NCI-H345 (cell line): ENCODE data around the gene SPINK7.

Experiments used
- DNase-seq: peaks from one replicate; lab custom pipeline; 2025; lab: John Stamatoyannopoulos, UW

SPINK7 gene

DNA sequence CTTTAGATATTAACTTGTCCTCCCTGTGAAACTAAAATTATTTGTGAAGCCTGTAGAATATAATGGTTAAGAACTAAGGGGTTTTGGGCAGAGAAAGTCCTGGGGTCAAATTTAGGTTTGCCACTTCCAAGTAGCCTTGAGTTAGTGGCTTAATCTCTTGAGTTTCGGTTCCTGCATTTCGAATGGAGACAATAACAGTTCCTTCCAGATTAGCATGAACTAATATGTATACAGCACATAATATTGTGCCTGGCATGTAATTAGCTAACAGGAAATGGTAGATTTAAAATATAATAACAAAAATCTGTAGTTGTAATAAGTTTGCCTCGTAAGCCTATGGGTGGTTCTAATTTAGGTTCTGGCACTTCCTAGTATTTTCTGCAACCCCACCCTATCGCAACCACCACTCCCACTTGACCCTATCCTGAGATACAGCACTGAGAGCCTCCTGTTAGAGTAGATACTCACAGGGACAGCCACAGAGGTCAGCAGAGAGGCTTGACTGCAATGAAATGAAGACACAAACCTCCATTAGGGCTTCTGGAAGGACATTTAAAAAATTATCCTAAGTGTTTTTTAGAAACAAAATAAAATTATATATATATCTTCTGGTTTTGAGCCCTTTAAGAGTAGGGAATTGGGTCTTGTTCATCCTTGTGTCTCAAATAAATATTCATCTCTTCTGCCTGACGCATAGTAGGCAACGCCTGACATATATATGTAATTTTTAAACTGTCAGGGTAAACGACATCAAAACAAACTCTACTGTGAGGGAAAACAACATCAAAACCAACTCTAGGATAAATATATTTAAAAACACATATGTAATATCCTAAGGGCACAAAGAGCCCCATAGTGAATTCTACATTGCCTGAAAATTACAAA, 31.6 kb downstream of the SPINK7 start:
- DNase-seq: no peak

DNA sequence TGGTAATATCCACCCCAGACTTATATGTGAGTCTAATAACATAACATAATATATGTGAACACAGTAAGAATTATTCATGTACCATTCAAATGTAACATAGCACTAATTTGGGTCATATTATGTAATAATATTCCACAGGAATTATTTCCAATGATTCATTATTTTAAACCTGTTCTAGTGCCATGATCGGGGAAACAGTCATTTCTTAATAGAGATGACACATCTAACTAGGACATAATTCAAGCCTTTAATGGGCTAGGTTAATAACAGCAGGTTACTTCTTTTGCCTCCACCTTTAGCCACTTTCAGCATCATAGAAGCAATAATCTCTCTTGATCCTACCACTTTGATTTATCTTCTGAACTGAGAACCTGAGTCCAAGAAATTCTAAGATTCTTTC, 35.5 kb downstream of the SPINK7 start:
- DNase-seq: no peak

DNA sequence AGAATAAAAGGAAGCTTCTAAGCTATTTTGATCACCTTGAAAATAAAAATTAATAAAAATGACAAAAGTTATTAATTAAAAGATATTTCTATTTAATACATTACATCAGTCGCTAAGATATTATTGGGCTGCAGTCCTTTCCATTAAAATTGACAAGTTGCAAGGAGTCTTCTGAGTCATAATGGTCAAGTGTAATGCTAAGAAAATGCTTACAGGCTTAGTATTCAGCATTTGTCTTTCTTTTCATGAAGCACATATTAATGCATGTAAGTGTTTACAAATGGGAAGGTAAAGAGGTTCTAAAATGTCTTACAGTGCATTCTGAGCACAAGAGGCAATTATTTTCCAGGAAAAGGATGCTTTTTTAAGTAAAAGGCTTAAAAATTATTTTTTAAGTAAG, 40.5 kb downstream of the SPINK7 start:
- no peak for DNase-seq

DNA sequence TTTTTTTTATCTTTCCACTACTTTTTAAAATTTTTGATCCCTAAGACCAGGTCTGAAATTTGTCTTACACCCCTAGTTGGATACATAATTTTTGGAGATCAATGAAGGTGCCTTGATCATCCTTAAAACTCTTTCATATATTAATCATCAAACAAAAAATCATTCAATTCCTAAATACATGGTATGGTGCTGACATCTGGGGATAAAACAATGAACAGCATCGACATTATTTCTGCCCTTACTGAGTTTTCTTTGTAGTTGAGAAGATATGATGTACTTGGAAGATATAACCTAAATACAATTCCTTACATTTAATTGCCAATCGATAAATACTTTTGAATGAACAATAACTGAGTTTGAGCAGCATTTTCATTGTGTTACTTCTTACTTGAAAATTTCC, 41.4 kb downstream of the SPINK7 start:
- DNase-seq: no peak

DNA sequence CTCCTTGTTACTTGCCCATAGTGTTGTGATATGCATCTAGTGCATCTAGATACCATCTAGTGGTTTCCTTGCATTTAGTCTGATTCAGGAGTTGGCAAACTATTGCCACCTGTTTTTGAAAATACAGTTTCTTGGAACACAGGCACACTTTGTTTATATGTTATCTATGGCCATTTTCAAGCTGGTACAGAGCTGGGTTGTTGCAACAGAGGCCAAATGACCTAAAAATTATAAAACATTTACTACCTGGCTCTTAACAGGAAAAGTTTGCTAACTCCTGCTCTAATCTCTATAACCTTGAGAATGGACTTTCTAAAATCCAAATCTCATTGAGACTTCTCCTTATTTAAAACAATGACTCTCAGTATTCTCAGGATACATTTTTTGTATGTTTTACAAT, 52.1 kb downstream of the SPINK7 start:
- no peak for DNase-seq
